NCI-H2227 treated with DMSO at 0.1 percent for 48 hours (cell line): ENCODE measurements around the gene PGBD5.

Experiments
- DNase-seq: peaks from one replicate; lab custom pipeline; 2025; lab: John Stamatoyannopoulos, UW

The PGBD5 gene

DNA sequence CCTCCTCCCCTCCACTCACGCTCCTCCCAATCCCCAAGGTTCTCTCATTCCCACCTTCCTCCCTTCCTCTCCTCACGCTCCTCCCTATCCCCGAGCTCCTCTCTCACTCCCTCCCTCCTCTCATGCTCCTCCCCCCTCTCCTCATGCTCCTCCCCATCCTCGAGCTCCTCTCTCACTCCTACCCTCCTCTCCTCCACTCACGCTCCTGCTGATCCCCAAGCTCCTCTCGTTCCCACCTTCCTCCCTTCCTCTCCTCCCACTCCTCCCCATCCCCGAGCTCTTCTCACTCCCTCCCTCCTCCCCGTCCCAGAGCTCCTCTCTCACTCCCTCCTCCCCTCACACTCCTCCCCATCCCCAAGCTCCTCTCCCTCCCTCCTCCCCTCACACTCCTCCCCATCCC lies 31.4 kb downstream of the PGBD5 start:
- DNase-seq: no peak

- no peak for DNase-seq
Observed at GRCh38 chr1:230394134-230394533, 32.0 kb downstream of the PGBD5 start.

GRCh38 chr1:230393722-230394121 lies 32.4 kb downstream of the PGBD5 start:
- no peak for DNase-seq

GRCh38 chr1:230392920-230393521 lies 33.1 kb downstream of the PGBD5 start:
- DNase-seq: no peak

DNA sequence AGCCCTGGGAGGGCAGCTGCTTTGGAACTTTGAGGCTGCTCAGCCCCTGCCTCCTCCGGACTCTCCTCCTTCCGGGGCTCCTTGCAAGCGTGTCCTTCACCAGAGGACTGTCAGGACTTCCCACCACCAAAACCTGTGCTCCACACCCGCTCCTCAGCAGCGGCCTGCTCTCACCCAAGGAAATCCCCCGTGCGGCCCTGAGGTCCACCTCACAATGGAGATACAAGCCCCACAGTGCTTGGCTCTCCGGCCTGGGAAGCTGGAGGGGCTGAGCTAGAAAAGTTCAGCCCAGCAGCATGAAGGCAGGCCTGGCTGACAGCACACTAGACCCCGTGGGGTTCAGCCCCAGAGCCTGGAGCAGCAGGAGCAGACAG lies 33.6 kb downstream of the PGBD5 start:
- no peak for DNase-seq

DNA sequence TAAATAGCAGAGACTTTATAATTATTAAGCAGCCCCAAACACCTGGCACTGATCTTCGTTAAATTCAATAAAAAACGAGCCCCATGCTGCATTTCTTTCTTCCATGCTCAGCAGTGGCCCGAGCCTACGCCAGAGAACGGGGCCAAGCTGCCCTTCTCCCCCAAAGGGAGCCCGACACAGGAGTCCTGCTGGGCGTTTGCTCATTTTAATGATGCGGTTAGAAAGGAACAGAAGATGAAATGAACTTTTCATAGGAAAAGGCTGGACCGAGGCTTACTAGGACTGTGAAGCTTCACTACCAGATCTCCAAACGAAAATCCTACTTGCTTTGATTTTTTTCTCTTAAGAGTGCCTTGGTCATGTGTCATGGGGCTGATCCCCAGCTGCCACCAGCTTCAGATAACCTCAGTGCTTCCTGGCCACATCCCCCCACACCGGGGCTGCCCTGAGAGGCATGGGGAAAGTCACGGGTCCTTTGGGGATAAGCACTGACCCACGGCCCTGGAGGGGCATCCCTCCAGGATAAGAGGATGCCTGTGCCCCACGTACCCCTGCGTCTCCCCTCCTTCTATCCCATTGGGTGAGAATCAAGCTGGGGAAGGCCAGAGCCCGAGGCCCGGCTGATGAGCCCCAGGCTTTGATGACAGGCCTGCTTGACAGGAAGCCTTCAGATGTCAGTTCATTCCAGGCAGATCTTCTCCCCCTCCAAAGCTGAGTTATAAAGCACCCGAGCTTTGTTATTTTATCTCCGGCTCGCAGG lies 34.2 kb downstream of the PGBD5 start:
- no peak for DNase-seq

DNA sequence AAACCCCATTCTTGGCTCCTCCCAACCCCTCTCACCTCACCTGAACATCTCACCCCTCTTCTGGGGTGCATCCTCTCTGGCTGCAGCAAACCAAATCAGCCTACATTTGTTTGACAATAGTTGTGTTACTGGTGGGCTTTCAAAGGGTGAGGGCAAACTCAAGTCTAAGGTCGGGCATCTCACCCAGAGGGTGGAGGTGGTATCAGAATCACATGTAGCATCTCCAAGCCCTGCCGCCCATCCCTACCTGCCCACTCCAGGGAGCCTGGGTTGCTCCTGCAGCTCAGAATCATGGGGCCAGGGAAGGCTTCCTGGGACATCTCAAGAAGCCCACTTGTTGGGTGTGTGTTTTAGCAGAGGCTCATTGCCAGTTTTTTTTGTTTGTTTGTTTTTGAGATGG lies 35.8 kb downstream of the PGBD5 start:
- DNase-seq: no peak

DNA sequence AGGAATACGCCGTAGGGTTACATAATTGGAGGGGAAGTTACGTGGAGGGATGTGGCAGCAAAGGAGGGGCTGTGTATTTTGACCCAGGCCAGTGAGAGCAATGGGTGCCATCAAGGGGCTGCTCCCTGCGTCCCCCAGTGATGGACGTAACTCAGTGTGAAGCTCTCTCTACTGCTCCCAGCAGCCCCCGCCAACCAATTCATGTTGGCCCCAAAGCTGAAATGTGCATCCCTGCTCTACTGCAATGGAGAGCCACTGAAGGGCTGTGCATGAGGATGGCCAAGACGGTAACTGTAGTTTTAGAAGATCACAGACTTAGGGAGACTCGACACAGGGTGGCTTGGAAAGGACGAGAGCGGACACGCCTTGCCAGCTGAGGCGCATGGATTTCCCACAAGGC lies 38.3 kb downstream of the PGBD5 start:
- no peak for DNase-seq

- no peak for DNase-seq
Observed at GRCh38 chr1:230387296-230387695, 38.8 kb downstream of the PGBD5 start.

DNA sequence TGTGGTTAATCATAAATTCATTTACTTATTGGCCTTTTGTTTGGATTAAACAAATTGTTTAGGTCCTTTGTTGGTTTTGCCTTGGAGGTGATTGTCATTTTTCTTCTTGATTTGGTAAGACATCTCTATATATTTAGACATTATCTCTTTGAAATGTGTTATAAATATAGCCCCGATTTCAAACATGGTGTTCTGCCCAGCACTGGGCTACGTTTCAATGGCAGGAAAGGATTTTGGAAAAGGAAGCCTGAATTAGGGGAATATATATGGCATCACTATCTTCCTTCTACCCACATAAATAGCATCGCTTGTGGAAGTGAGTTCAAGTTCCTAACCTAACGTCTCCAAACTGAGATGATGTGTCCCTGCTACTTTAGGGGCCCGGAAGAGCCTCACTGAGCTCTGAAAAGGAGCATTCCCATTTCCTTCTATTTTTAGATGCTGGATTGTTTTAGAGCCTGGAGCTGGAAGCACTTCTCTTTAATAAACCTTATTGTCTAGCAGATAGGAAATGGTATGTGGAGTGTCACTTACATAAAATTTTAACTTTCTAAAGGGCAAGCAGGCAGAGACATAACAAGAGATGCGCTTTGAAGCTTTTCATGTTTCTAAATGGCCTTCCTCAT lies 39.4 kb downstream of the PGBD5 start:
- DNase-seq: no peak

- no peak for DNase-seq
Observed at GRCh38 chr1:230385930-230386329, 40.2 kb downstream of the PGBD5 start.

DNA sequence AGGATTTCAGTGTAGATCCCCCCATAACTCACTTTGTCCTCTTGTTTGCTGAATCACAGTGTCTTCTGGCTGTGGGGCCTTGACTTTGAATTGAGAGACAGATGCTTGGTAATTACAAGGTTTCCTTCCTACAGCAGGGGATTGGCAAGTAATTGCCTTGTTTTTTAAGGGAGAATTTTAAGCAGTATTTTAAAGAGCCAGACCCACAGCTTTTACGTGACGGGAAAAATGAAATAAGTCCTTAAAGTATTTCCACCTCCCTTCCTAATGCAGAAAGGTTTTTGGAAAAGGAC lies 41.0 kb downstream of the PGBD5 start:
- DNase-seq: peak; percentile 88

DNA sequence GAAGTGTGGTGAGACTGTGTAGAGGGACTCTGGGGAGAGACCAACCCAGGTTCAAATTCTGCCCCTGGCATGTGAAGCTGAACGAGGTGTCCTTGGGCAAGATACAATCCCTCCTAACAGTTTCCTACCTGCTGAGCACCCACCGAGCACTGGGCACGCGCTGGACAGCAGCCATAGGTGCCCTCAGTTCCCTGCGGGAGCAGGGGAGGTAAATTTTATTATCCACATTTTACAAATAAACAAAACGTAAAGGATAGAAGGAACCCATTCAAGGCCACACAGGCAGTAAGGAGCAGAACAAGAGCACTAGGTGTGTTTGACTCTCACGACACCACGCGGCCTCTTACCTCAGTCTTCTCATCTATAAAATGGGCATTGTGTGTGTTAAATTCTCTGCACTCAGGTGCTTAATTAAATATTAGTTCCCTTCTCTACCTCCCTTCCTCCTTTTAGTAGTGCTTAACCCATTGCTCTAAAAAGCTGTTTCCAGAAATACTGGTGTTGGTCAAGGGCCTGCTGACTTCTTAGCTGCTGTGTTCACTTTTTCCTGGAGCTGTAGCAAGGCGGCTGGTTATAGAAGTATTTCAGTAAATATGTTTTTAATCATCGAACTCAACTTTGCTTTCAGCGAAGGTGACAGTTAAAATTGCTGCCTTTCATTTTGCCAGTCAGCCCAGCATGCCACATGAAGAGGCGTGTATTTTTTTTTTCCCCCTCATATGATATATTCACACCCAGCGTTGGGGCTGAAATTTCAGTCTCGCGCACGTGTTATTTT lies 41.6 kb downstream of the PGBD5 start:
- DNase-seq: no peak

DNA sequence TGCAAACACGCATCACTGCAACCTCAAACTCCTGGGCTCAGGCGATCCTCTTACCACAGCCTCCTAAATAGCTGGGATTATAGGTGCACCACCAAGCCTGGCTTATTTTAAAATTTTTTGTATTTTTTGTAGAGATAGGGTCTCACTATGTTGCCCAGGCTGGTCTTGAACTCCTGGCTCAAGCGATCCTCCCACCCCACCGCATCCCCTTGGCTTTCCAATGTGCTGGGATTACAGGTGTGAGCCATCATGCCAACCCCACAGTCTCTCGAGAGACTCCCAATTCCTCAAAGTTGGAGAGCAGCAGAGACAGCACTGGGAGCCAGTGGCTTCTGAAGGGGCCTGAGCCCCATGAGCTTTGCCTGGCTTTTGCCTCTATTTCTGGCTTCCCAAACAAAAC lies 42.7 kb downstream of the PGBD5 start:
- no peak for DNase-seq

DNA sequence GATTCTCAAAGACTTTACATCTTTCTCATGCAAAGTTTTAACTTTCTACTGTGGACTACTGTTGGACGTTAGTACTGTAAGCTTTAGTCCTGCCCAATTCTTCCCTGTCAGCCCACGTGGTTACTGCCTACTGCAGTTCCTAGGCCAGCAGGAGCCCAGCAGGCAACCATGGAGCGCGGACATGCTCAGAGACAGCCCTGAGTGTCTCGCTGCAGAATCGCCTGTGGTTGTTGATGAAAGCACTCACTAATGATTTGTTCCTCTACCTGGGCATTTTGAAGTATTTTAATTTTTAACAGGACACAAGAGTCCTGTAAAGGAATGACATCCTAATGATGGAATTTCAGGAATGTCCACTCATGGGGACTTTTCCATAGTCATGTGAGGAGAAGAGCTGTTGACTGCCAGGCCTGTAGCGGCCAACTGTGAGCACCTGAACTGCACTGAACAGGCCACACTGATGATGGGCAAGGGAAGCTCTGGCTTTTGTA lies 44.1 kb downstream of the PGBD5 start:
- no peak for DNase-seq

- no peak for DNase-seq
Observed at GRCh38 chr1:230381585-230381984, 44.5 kb downstream of the PGBD5 start.

GRCh38 chr1:230381049-230381467 lies 45.1 kb downstream of the PGBD5 start:
- no peak for DNase-seq

DNA sequence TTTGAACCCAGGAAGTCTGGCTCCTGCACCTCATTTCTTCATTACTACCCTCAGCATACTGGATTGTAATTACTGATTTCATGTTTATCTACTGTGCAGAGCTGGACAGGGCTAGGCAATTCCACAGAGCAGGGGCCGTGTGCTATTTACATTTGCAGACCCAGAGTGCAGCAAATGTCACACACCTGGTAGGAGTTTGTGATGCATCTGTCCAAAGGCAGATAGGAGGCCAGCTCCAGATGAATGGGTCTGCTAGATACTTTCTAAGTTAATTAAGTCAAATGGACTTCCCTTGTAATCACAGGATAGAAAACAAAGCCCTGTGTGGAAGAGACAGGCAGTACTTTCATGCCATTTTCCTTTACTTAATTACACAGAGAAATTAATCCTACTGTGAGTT lies 46.2 kb downstream of the PGBD5 start:
- DNase-seq: no peak

DNA sequence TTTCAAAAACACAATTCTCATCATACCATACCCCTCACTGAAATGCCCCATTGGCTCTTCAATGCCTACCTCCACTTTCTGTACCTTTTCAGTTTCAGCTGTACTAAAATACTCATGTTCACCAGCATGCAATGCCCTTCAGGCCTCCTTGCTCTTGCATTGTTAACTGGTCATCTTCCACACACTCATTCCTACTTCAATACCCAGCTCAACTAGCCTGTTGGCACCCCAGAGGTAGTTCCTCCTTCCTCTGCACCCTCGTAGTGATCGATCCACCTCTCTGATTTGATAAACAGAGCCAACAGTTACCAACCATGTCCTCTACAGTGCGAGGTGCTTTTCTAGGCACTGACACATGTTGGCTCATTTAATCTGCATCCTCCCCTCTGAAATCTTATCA lies 46.7 kb downstream of the PGBD5 start:
- DNase-seq: no peak

DNA sequence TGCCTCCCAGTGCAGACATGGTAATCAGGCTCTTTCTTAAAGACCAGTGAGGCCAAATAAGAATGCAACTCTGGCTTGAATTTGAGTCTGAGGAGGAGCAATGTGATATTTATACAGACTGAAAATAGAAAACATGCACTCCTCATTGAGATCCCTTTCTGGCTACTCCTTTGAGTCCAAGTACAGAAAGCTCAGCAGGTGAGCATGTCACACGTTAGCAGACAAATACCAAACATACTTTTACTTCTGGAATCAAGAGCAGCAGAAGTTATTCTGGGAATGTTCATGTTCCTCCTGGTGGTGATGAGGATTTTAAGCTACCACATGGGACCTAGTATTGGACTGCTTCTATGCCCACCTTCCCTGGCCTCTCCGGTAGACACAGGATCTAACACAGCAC lies 48.3 kb downstream of the PGBD5 start:
- DNase-seq: no peak

DNA sequence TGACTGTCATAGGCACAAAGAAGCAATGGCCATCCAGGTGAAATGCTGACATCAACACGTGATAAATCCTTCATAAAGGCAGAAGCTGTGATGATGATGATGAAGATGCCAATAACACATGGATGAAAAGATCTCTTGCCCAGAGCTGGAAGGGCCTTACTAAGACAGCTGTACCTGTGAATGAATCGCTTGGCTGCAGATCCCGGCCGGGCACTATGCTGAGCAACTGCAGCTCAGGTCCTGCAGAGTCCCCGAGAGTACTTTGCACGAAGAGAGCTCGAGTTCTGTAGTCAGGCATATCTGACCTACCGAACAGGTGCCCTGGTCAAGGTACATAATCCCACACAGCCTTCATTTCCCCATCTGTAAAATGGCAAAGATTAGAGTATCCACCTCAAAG lies 48.8 kb downstream of the PGBD5 start:
- DNase-seq: no peak

DNA sequence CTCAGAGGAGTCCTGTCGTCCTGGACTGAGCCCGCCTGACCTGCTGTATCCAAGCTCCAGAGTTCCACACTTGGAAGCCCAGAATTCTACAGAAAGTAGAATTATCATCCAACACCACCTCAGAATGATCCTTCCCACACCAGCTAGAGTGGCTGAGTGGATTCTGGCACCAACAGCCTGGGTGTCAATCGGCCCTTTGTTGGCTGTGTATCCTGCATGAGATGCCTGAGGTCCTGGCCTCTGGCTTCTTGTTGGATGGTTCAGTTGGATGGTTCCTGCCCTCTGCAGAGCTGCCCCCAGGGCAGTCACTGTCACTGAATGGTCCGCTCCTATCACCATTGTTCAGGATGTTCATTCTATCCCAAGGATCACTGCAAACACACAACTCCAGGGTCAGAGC lies 49.8 kb downstream of the PGBD5 start:
- DNase-seq: no peak

DNA sequence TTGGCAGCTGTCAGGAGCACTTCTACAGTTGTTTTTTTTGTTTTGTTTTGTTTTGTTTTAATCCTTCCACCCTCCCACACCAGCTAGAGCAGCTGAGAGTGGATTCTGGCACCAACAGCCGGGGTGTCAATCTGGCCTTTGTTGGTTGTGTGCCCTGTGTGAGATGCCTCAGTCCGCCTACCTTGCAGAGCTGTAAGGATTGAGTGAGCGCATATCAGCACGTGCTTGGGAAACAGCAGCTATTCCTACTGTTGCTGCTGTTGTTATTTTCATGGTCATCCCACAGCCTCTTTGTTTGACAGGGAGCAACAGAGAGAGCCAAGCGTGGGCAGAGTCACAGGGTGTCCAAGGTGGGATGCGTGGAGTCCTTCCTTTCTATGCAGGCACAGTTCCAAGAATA lies 50.4 kb downstream of the PGBD5 start:
- peak; percentile 9 for DNase-seq
